H1 (cell line): ENCODE measurements around the gene RPL6.

Experiments used
- BRCA1 ChIP-seq: IDR thresholded peaks from 2 replicates; pipeline ENCODE4 v1.6.1; 2012; ENCODE audit warnings: low read depth, low read length, improper control_type of control experiment
- EZH2 ChIP-seq: fragments of 200-600 bp; sonication (generic); IDR thresholded peaks from 2 replicates; pipeline ENCODE4 v1.7.1; 2012; ENCODE audit warnings: low read depth, mild to moderate bottlenecking, moderate library complexity, low read length, inconsistent platforms; ENCODE audit not compliant: severe bottlenecking

DNA sequence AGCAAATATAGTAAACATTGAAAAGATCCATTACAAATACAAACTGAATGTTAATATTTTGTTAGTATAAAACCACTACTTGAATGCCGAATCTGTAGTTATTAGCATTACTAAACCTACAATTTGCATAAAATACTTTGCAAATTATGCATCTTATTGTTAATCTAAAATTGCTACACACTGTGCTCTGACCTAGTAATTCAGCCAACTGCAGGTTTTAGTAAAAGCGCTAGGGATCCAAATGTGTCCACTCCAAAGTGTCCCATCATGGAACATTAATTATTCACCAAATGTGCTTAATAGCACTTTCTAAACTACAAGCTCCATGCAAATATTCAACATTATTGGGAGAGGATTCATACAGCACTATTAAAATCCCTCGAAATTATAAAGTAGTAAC lies 41.4 kb downstream of the RPL6 start:
- TF ChIP-seq EZH2 (no peak), BRCA1 (no peak)
